CD4-positive, alpha-beta T cell (primary cell): ENCODE data around the gene ZDHHC8. TPM values are rescaled to one million over a fixed set of nuclear protein-coding genes. Genes with fewer than 3 reads are reported as not detected.

Experiments
- ATAC-seq: fragments of 200-7000 bp; cut with Tn5 transposase; one replicate; pipeline ENCODE4 v1.10.0; 2022; ENCODE audit warnings: mild to moderate bottlenecking; ENCODE audit not compliant: poor library complexity
- CTCF ChIA-PET: fragments of 350-600 bp; sonication (Branson Sonifier 250); formaldehyde crosslinking; loops from one replicate; lab custom pipeline; 2021; ENCODE audit warnings: antibody characterized with exemption, inconsistent platforms; lab: Charles Lee
- POLR2A ChIA-PET: fragments of 350-600 bp; sonication (Branson Sonifier 250); formaldehyde crosslinking; loops from one replicate; lab custom pipeline; 2021; ENCODE audit warnings: antibody characterized with exemption, inconsistent platforms; lab: Charles Lee
- DNase-seq, 14 experiments: peaks; one replicate each; pipeline ENCODE4 v3.0.0-alpha.2; 2013 to 2020; ENCODE audit warnings: mixed read lengths in 2 of 14
- H3K27ac ChIP-seq, 2 donors: one replicate each; pipeline versions ENCODE4 v1.5.1 to v1.7.0; 2013; ENCODE audit warnings: low read length in 2 of 2, low read depth in 1 of 2, mild to moderate bottlenecking in 1 of 2
- H3K27me3 ChIP-seq, 2 experiments: 1 replicate in 1 of 2; 2 replicates in 1 of 2; pipeline versions ENCODE4 v1.6.1 to v1.7.0; 2013; ENCODE audit warnings: low read length in 2 of 2, control low read depth in 1 of 2, mild to moderate bottlenecking in 1 of 2, moderate library complexity in 1 of 2; ENCODE audit not compliant: insufficient read depth in 2 of 2, control insufficient read depth in 1 of 2
- H3K36me3 ChIP-seq: one replicate; pipeline ENCODE4 v1.6.1; 2013; ENCODE audit warnings: low read length, control low read depth; ENCODE audit not compliant: insufficient read depth
- H3K4me1 ChIP-seq: one replicate; pipeline ENCODE4 v1.6.1; 2013; ENCODE audit warnings: low read length, control low read depth; ENCODE audit not compliant: insufficient read depth
- H3K4me3 ChIP-seq: one replicate; pipeline ENCODE4 v1.5.1; 2013; ENCODE audit warnings: mild to moderate bottlenecking, low read length, moderate library complexity
- H3K9me3 ChIP-seq, 2 experiments: 1 replicate in 1 of 2; 2 replicates in 1 of 2; pipeline versions ENCODE4 v1.6.1 to v1.7.0; 2013; ENCODE audit warnings: low read length in 2 of 2, mild to moderate bottlenecking in 2 of 2, control low read depth in 1 of 2, moderate library complexity in 1 of 2; ENCODE audit not compliant: control insufficient read depth in 1 of 2, insufficient read depth in 1 of 2
- H3K27ac Mint-ChIP-seq: one replicate; pipeline ENCODE4 v1.8.0; 2020; ENCODE audit warnings: mixed read lengths
- H3K27me3 Mint-ChIP-seq: one replicate; pipeline ENCODE4 v1.8.0; 2021; ENCODE audit warnings: mixed read lengths
- H3K36me3 Mint-ChIP-seq: one replicate; pipeline ENCODE4 v1.8.0; 2021; ENCODE audit warnings: low read depth, mixed read lengths
- H3K4me1 Mint-ChIP-seq: one replicate; pipeline ENCODE4 v1.8.0; 2021; ENCODE audit warnings: low read depth, mixed read lengths
- H3K4me3 Mint-ChIP-seq: one replicate; pipeline ENCODE4 v1.8.0; 2020; ENCODE audit warnings: mild to moderate bottlenecking, mixed read lengths
- H3K9me3 Mint-ChIP-seq: one replicate; pipeline ENCODE4 v1.8.0; 2020; ENCODE audit warnings: mixed read lengths
- intact Hi-C, 2 experiments: fragments of 100-400 bp; cut with DNase I in 1 of 2; cut with micrococcal nuclease in 1 of 2; formaldehyde crosslinking; loops; one replicate each; pipeline versions ENCODE4 v1.15.1 to v1.9.0; 2023 to 2025; cut with DNase I, micrococcal nuclease
- total RNA-seq, 174 experiments: library from RNA in 2 of 174; stranded (reverse) in 2 of 174; gene quantifications; one replicate each; pipeline ENCODE4 v1.2.3 and lab custom pipeline; 2021 to 2026
- TF ChIP-seq, protein P1 (sequence below): fragments of 200-600 bp; IDR thresholded peaks from one replicate; pipeline ENCODE4 v1.8.0; 2022; ENCODE audit warnings: antibody characterized with exemption, mild to moderate bottlenecking

The ZDHHC8 gene
- total RNA-seq, 2 experiments from 2014 or later, result 44.9 to 49.3 TPM

DNA sequence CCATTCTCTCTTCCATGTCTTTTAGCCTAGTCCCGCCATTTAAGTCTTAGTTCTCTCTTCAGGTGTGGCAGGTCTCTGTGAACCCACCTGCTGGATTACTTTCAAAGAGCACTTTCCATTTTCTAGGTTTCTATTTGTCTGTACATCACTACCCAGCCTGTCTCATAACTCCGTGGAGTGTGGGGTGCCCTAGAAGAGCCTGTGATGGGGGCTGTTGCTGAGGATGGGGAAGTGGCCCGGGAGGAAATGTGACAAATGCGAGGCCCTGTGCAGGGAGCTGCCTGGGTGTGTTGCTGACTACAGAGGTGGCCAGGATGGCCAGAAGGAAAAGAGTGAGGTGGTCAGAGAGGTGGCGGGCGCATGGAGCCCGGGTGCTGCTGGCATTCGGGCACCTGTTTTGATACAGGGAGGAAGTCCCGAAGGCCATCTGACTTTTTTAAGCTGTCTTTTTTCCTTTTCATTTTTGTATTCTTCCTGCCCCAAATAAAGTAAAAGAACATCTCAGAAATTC is 40.8 kb upstream of the ZDHHC8 start:
- TF ChIP-seq, protein P1, sequence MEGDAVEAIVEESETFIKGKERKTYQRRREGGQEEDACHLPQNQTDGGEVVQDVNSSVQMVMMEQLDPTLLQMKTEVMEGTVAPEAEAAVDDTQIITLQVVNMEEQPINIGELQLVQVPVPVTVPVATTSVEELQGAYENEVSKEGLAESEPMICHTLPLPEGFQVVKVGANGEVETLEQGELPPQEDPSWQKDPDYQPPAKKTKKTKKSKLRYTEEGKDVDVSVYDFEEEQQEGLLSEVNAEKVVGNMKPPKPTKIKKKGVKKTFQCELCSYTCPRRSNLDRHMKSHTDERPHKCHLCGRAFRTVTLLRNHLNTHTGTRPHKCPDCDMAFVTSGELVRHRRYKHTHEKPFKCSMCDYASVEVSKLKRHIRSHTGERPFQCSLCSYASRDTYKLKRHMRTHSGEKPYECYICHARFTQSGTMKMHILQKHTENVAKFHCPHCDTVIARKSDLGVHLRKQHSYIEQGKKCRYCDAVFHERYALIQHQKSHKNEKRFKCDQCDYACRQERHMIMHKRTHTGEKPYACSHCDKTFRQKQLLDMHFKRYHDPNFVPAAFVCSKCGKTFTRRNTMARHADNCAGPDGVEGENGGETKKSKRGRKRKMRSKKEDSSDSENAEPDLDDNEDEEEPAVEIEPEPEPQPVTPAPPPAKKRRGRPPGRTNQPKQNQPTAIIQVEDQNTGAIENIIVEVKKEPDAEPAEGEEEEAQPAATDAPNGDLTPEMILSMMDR, result no peak
- Mint-ChIP-seq H3K27ac (peak overlapping the region; percentile 64), H3K4me1 (peaks cover 15% of the 10 kb centered on the region), H3K4me3 (no peak overlapping the region), H3K27me3 (no peaks in the 10 kb centered on the region), H3K36me3 (peaks cover 96% of the 10 kb centered on the region), H3K9me3 (no peaks in the 10 kb centered on the region)
- Histone ChIP-seq H3K9me3 (no peaks in the 10 kb centered on the region), H3K4me3 (no peak overlapping the region), H3K36me3 (peaks cover 93% of the 10 kb centered on the region), H3K27me3 (no peaks in the 10 kb centered on the region), H3K4me1 (peaks cover 30% of the 10 kb centered on the region), H3K27ac (no peak overlapping the region)
- DNase-seq (peak in 1 of 14 experiments; percentile 15), ATAC-seq (no peak)
- POLR2A ChIA-PET, result no interaction called here
- intact Hi-C loops, result no loop called here
- CTCF ChIA-PET, result no interaction called here

- DNase-seq, result peak in 1 of 14 experiments; percentile 61
These were observed 39.7 kb upstream of the ZDHHC8 start for GRCh38 chr22:20091690-20092476.

DNA sequence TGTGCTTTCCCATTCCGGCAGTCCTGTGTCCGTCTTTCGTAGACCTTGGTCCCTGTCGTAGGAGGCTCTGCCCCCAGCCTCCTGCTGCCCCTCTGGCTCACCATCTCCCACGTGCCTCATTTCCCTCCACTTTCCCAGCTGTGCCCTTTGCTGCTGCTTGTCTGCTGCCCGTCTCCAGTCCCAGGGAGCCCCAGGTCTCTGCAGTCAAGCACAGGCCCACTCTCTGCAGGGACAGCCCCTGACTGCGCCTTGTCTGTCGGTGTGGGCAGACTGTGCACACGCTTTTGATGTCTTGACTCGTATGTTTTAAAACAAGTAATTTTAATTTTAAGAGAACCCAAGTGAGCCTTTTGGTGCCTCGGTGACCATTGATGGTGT is 39.1 kb upstream of the ZDHHC8 start:
- Histone ChIP-seq H3K9me3 (peaks cover 0 to 7% of the 10 kb centered on the region in 2 experiments), H3K4me1 (peaks cover 30% of the 10 kb centered on the region), H3K27me3 (no peaks in the 10 kb centered on the region), H3K4me3 (no peak overlapping the region), H3K27ac (no peak overlapping the region), H3K36me3 (peaks cover 89% of the 10 kb centered on the region)
- ATAC-seq, result no peak
- TF ChIP-seq, protein P1, result no peak
- Mint-ChIP-seq H3K4me1 (peaks cover 21% of the 10 kb centered on the region), H3K27me3 (no peaks in the 10 kb centered on the region), H3K27ac (no peak overlapping the region), H3K9me3 (peaks cover 3% of the 10 kb centered on the region), H3K4me3 (no peak overlapping the region), H3K36me3 (peaks cover 96% of the 10 kb centered on the region)
- no peak for DNase-seq
- POLR2A ChIA-PET, result no interaction called here
- intact Hi-C loops, result no loop called here
- CTCF ChIA-PET, result no interaction called here

More at GRCh38 chr22:20091690-20092476, 39.7 kb upstream of the ZDHHC8 start:
- Mint-ChIP-seq H3K27ac (peak overlapping the region; percentile 53), H3K27me3 (no peaks in the 10 kb centered on the region), H3K4me1 (peaks cover 15% of the 10 kb centered on the region), H3K4me3 (peak overlapping the region; percentile 7), H3K9me3 (peaks cover under 1% of the 10 kb centered on the region), H3K36me3 (peaks cover 96% of the 10 kb centered on the region)
- POLR2A ChIA-PET, result no interaction called here
- CTCF ChIA-PET, result no interaction called here
- intact Hi-C loops, result no loop called here
- Histone ChIP-seq H3K4me3 (peak overlapping the region; percentile 4), H3K4me1 (peaks cover 30% of the 10 kb centered on the region), H3K9me3 (peaks cover 0 to 4% of the 10 kb centered on the region in 2 experiments), H3K36me3 (peaks cover 89% of the 10 kb centered on the region), H3K27me3 (no peaks in the 10 kb centered on the region), H3K27ac (peak overlapping the region in 1 of 2 donors; percentile 9)
- ATAC-seq, result no peak
- TF ChIP-seq, protein P1, result no peak
